HG03175 (cell line): Measurements from ENCODE around the gene ANO9.
"Not testable (repeated sequence)": the region's sequence is repeated elsewhere in the genome, so short reads cannot be mapped to it uniquely, and the experiment has no call there.

Experiments
- ATAC-seq: cut with Tn5 transposase; IDR thresholded peaks from one replicate; pipeline ENCODE4 v1.9.1; 2021; ENCODE audit warnings: mild to moderate bottlenecking, moderate library complexity; ENCODE audit not compliant: unreplicated experiment

The ANO9 gene

GRCh38 chr11:437228-437870 lies 4.5 kb downstream of the ANO9 start:
- no peak for ATAC-seq

DNA sequence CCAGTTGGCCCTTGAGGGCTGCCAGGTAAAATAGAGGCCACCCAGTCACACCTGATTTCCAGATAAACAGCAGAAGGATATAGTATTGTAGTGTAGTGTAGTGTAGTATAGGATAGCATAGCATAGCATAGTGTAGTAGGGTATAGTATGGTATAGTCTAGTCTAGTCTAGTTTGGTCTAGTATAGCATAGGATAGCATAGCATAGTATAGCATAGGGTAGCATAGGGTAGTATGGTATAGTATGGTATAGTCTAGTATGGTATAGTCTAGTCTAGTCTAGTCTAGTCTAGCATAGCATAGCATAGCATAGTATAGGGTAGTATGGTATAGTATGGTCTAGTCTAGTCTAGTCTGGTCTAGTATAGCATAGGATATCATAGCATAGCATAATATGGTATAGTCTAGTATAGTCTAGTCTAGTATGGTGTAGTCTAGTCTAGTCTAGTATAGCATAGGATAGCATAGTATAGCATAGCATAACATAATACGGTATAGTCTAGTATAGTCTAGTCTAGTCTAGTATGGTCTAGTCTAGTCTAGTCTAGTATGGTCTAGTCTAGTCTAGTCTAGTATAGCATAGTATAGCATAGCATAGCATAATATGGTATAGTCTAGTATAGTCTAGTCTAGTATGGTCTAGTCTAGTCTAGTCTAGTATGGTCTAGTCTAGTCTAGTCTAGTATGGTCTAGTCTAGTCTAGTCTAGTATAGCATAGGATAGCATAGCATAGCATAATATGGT lies 6.6 kb downstream of the ANO9 start:
- ATAC-seq, result not testable (repeated sequence)

GRCh38 chr11:434496-434895 lies 7.3 kb downstream of the ANO9 start:
- ATAC-seq, result no peak

DNA sequence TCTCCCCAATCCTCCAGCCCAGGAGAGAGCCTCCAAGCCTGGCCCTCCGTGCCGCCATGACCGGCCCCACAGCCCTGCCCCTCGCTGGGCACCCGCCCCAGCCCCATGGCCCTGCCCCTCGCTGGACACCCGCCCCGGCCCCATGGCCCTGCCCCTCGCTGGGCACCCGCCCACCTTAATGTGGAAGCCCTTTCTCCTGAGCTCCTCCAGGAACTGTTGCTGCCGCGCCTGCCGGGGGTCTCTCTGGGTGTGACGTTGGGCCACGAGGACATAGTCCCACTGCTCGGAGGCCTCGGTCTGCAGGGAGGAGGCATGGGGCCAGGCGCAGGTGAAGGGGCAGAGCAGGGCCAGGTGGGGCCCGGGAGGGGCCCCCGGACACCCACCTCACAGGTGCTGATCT lies 8.2 kb downstream of the ANO9 start:
- ATAC-seq, result no peak

- no peak for ATAC-seq
Measured at GRCh38 chr11:433111-433510, 8.7 kb downstream of the ANO9 start.

DNA sequence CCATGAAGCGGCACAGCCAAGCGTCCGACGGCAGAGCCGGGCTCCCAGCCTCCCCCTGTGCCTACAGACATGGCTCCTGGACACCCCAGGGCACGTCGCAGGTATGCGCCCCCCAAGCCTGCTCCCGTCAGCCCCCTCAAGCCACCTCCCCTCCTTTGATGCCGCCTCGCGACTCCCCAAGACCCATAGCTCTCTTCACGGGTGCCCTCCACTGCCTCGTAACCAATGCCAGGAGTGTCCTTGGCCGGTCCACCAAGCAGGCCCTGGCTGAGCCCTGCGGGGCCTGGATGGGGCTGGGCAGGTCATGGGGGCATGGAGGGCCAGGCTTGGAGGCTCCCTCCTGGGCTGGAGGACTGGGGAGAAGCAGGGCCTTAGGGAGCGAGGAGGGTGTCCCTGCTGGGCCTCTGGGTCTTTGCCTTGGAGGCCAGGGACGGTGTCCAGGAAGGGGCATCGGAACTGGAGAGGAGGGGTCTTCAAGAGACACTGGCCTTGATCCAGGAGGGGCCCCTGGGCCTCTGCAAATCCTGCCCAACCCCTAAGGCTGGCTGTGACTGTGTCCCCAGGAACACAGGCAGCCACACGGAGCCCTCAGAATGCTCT lies 9.2 kb downstream of the ANO9 start:
- ATAC-seq, result no peak

DNA sequence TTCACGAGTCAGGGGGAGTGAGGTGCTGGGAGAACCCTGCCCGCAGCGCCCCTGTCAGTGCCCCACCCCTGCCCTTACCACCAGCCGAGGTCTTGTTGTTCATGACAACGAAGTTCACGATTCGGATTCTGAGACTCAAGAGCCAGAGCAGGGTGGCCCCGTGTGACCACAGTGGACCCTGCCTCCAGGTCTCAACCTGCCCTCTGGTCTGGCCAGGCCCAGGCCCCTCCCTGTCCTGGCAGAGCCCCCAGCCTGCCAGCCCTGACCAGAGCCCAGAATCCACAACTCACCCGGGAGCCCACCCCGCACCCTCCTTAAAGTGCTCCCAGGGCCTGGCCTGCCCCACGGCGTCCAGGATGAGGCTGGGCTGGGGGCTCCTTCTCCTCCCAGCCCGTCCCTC lies 9.9 kb downstream of the ANO9 start:
- no peak for ATAC-seq

- ATAC-seq, result no peak
Measured at GRCh38 chr11:429931-430456, 11.8 kb downstream of the ANO9 start.

DNA sequence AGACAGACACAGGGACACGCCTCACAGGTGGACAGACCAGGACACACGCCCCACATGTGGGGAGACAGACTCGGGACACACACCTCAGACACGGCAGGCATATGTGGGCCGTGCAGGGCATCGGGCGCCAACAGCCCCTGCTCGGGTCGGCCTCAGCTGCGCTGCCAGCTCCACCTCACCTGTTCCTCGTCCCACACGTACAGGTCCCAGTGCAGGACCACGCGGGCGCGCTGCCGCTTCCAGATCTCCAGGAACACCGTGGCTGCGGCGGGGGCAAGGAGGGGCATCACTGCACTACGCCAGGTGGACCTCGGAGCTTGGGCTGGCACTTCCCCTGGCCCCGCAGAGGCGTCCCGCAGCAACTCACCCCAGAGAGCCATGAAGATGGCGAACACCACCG lies 12.4 kb downstream of the ANO9 start:
- no peak for ATAC-seq

DNA sequence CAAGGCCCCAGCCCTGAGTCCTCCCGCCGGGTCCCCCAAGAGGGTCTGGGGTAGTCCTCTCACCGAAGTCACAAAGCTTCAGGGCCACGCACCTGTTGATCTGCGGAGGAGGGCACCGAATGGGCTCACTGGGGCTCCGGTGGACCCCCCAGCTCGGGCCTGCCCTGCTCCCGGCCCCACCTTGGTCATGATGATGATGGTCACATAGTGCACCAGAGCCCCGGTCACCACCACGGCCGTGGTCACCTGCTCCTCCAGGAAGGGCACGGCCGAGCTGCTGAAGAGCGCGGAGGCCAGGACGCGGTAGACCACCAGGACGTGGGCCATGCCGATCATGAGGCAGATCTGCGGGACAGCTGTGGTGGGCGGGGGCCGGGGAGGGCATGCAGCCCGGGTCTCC lies 13.5 kb downstream of the ANO9 start:
- no peak for ATAC-seq

DNA sequence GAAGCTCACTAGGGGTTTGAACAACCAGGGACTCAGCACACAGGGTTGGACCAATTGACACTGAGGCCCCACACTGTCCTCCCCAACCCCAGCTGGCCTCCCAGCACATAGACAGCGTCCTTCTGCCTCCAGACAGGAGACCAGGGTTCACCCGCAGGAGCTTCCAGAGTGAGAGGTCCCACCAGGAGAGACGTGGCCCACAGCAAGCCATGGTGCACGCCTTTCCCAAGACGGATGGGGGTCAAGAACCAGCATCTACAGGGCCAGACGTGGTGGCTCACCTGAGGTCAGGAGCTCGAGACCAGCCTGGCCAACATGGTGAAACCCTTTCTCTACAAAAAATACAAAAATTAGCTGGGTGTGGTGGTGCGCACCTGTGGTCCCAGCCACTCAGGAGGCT lies 15.0 kb downstream of the ANO9 start:
- ATAC-seq, result no peak

- no peak for ATAC-seq
Measured at GRCh38 chr11:425301-425700, 16.5 kb downstream of the ANO9 start.

GRCh38 chr11:424766-425165 lies 17.0 kb downstream of the ANO9 start:
- not testable (repeated sequence) for ATAC-seq

GRCh38 chr11:424232-424631 lies 17.6 kb downstream of the ANO9 start:
- ATAC-seq, result no peak

DNA sequence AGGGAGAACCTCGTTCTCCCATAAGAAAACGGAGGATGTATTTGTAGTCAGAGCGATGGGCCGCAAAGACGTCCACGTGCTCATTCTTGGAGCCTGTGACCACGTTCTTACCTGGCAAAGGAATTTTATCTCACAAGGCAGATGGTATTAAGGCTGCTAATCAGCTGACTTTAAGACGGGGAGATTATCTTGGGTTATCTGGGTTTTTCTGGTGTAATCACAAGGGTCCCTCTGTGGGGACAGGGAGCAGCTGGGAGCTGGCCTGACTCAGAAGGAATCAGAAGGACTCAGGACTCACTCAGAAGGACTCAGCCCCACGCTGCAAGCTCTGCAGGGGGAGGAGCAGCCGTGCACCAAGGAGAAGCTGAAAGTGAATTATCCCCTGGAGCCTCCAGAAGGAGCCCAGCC lies 19.6 kb downstream of the ANO9 start:
- ATAC-seq, result no peak

DNA sequence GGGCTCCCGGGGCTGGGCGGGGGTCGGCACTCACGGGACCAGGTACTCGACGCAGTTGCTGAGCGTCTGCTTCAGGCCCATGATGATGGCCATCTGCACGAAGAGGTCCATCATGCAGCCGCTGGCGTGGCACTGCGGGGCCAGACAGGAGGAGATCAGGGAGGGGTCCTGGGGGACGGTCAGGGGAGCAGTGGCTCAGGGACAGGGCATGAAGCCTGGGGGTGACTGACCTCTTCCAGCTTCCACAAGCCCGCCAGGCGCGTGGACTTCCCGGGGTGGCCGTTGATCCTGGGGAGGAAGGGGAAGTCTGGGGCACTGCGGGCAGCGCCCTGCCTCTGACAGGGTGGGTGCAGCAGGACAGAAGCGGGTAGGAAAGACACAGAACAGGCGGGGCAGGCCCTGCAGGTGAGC lies 20.9 kb downstream of the ANO9 start:
- no peak for ATAC-seq

- ATAC-seq, result no peak
Measured at GRCh38 chr11:420054-420910, 21.5 kb downstream of the ANO9 start.

GRCh38 chr11:419248-420005 lies 22.4 kb downstream of the ANO9 start:
- ATAC-seq, result no peak

GRCh38 chr11:418343-419247 lies 23.2 kb downstream of the ANO9 start:
- ATAC-seq, result no peak
